Measurements from ENCODE around the gene TCP11L2.
"Not testable (repeated sequence)": the region's sequence is repeated elsewhere in the genome, so short reads cannot be mapped to it uniquely, and the experiment has no call there.

TCP11L2 gene

GRCh38 chr12:106284358-106285105 is 18.0 kb upstream of the TCP11L2 start:
- DNase-seq, result no peak

DNA sequence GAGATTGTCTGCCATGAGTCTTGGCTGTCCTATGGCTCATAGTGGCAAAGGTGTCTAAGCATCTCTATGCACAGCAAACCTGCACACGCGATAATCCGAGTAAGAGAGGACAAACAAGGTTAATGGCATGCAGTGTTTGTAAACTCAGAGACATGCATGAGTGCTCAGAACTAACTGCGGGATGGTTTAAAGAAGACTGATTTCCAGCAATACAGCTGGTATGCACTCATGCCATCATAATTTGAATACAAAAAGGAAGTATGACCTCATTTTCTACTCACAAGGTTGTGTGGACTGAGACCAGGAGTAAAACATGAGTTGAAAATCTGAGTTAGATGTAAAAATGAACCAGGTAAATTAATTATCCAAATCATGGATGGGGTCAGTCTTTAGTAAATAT is 16.6 kb upstream of the TCP11L2 start:
- no peak for DNase-seq

DNA sequence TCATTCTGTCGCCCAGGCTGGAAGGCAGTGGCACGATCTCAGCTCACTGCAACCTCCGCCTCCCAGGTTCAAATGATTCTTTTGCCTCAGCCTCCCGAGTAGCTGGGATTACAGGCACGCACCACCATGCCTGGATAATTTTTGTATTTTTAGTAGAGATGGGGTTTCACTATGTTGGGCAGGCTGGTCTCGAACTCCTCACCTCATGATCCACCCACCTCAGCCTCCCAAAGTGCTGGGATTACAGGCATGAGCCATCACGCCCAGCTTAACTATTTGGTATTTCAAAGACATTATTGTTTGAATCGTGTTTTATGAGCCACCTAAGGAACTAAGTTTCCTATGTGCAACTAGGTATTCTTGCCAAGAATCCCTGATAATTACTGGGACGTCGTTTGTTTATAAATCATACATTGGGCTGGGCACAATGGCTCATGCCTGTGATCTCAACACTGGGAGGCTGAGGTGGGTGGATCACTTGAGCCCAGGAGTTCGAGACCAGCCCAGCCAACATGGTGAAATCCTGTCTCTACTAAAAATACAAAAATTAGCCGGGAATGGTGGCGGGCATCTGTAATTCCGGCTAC is 15.9 kb upstream of the TCP11L2 start:
- DNase-seq, result not testable (repeated sequence)

DNA sequence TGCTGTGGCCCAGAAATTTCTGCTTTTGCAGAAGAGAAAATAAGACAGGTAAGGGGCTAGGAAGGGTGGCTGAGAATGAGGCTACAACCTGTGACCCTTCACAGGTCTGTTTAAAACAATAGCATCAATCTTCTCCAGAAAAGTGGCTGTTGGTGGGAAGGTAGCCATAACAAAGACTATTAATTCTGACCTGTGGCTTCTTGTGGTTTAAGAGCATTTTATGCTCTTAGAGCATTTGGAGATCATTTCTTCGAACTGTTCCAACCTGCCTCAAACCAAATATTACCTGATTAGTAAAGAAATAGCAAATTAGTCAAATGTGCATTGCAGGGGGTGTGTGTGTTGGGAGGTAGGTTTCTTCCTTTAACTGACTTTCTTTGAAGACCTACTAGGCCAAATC is 15.2 kb upstream of the TCP11L2 start:
- DNase-seq, result no peak

GRCh38 chr12:106288101-106288493 is 14.4 kb upstream of the TCP11L2 start:
- DNase-seq, result no peak

- no peak for DNase-seq
These were observed 13.9 kb upstream of the TCP11L2 start for GRCh38 chr12:106288494-106289195.

- DNase-seq, result no peak
These were observed 13.3 kb upstream of the TCP11L2 start for GRCh38 chr12:106289196-106289681.

- no peak for DNase-seq
These were observed 11.9 kb upstream of the TCP11L2 start for GRCh38 chr12:106290666-106291065.

DNA sequence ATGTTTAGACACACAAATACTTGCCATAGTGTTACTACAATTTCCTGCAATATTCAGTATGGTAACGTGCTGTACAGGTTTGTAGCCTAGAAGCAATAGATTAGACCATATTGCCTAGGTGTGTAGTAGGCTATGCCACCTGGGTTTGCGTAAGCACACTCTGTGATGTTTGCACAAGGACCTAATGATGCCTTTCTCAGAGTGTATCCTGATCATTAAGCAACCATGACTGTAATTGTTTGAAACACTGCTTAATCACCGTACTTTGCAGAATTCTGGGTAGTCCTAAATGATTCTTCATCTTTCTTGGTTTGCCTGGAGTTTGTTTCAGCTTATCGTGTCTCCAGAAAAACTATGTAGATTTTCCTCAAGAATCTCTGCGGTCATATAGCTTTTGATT is 11.2 kb upstream of the TCP11L2 start:
- no peak for DNase-seq

DNA sequence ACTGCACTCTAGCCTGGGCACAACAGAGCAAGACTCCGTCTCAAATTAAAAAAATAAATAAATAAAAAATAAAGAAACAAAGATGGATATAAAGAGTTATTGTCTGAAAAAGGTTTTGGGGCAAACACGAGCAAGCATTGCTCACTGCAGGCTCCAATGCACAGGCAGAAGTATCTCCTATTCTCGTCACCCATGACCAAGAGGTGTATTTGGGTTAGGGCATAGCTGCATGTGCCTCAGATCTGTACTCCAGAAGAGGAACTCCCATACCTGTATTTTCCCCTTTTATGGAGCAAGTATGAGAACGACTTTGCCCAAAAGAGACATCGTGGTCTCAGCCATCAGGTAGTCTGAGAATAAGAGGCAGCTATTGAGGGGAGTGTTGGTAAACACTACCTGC is 10.2 kb upstream of the TCP11L2 start:
- no peak for DNase-seq

- DNase-seq, result no peak
These were observed 6.2 kb upstream of the TCP11L2 start for GRCh38 chr12:106296179-106296877.

DNA sequence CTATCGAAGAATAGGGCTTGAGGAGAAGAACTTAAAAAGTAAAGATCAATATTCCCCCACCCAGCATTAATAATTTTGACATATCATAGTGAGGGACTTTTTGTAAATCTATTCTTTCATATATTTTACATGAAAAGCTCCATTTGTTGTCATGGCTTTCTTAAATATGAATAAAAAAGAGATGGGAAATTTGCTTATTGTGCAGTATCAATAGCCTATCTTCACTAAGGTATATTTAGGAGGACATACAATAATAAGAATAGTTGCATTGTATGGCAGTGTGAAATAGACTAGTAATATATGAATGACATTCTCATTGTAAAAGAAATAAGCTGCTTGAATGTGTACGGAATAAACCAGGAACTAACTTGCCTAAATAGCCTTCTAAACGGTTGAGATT is 5.5 kb upstream of the TCP11L2 start:
- DNase-seq, result no peak

DNA sequence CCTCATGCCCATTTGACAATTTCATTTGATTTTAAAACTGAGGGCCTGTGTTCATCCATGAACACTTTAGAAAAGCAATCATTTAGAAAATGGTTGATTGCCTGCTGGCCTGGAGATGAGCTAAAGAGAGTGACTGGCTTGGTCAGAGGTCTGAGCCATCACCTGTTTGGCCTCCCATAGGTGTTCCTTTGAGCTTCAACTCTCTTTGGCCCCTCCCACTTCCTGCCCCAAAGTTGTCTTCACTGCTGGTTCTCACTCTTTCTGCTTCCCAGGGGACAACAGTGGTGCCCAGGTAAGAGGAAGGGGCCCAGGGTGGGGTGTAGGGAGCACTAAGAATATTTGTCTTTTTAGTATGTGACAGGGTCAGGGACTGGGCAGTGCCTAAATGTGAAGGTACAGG is 4.9 kb upstream of the TCP11L2 start:
- no peak for DNase-seq

GRCh38 chr12:106299202-106299774 is 3.2 kb upstream of the TCP11L2 start:
- DNase-seq, result no peak

GRCh38 chr12:106300761-106301160 is 1.8 kb upstream of the TCP11L2 start:
- no peak for DNase-seq

DNA sequence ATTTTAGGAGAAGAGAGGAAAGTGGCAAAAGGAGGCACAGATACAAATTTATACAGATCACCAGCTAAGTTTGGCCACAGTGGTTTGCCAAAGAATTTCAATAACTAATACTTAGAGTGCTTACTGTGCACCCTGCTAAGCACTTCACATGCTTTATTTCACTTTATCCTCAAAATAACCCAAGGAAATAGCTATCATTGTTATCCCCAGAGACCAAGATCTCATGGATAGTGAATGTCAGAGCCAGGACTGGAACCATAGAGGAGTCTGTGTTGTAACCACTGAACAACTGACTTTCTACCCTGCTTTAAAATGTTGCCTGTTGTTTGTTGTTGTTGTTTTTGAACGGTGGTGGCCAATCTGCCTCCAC is 1.3 kb upstream of the TCP11L2 start:
- no peak for DNase-seq

DNA sequence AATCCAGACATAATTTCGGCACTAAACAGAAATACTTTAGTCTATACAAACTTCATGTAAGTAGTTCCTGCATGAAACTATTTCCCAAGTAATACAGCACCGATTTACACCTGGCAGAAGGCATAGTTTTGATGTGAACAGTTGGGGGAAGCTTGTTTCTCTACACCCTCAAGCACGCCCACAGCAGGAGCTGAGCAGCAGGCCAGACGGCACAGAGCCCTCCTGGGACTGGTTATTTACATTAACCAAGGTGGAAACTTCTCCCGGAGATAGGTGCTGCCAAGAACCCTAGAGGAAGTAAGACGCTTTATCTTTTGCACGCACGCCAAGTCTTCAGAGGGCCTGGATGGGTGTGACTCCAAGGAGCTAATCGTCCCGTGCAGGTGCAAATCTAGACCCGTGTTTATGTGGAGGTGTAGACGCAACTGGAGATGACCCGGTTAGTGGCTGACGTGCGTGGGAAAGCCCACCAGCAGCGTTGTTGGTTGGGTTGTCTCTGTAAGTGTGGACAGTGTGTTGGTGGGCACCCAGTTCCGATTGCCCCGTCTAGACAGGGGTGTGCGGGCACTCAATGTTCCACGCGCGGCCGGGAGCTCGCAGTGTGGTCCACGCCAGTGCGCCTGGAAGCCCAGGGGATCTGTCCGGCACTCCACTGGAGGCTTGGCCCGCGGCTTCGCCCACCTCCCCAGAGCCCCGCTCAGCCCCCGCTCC is 767 bp upstream of the TCP11L2 start:
- DNase-seq, result peak; percentile 15

- DNase-seq, result no peak
These were observed 778 bp downstream of the TCP11L2 start for GRCh38 chr12:106303202-106303820.

DNA sequence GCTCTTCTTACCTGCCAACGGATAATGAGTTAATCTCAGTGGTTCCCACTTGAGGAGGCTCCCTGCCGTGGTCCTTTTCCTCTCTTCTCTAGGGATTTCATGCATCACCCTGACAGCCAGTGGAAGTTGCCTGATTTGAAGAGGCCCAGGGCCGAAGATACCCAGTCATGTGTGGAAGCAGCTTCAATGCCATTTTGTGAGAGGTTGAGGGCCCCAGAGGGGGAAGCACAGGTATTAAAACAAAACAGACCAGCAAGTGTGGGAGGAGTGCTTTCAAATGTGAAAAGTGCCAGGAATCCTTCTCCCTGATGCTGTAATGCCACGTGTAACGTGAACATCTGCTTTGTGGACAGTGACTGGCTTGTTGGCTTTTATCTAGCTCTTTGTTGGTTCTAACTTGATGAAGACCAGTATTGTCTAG is 1.5 kb downstream of the TCP11L2 start:
- no peak for DNase-seq

GRCh38 chr12:106304797-106305196 is 2.3 kb downstream of the TCP11L2 start:
- no peak for DNase-seq

GRCh38 chr12:106305376-106305775 is 2.8 kb downstream of the TCP11L2 start:
- DNase-seq, result no peak

GRCh38 chr12:106307181-106307580 is 4.6 kb downstream of the TCP11L2 start:
- no peak for DNase-seq
